Measurements from ENCODE around the gene ITPR3. TPM values are rescaled to one million over a fixed set of nuclear protein-coding genes. Genes with fewer than 3 reads are reported as not detected.

Gene ITPR3
- total RNA-seq, 1 experiment from 2014 or later: 103 TPM

GRCh38 chr6:33683576-33684427, 62.7 kb downstream of the ITPR3 start:
- POLR2A ChIA-PET: no interaction called here

GRCh38 chr6:33684428-33684896, 63.3 kb downstream of the ITPR3 start:
- CTCF ChIA-PET: no interaction called here

More at GRCh38 chr6:33683576-33684427, 62.7 kb downstream of the ITPR3 start:
- DNase-seq (ENCODE audit: low read depth, low spot score) (no peak), ATAC-seq (no peak)
- TF ChIP-seq YY1 (IDR thresholded peaks at IDR 0.05; ENCODE audit: extremely low read depth, insufficient replicate concordance, low read depth, low read length) (no peak), CEBPB (IDR thresholded peaks at IDR 0.05; ENCODE audit: low read depth) (no peak), SRF (IDR thresholded peaks at IDR 0.05; ENCODE audit: low read depth) (no peak), SP1 (IDR thresholded peaks at IDR 0.05; ENCODE audit: low read depth) (no peak), CBX3 (IDR thresholded peaks at IDR 0.05; ENCODE audit: low read depth) (no peak), SIN3A (IDR thresholded peaks at IDR 0.05; ENCODE audit: low read depth) (no peak), JUND (IDR thresholded peaks at IDR 0.05) (no peak)
- H3K27me3 ChIP-seq (ENCODE audit: insufficient read depth, low read length): no peaks in the 10 kb centered on the region
- no peak overlapping the region for H3K9ac ChIP-seq (ENCODE audit: low read length)
- H3K4me3 ChIP-seq (replicated peaks in 1 of 2; ENCODE audit: low read depth in 1 of 2, low read length in 2 of 2): no peak overlapping the region
- BruUV-seq (replicated peaks): no TSS peak
- CTCF ChIA-PET: no interaction called here
- no peaks in the 10 kb centered on the region for H3K9me3 ChIP-seq (ENCODE audit: control insufficient read depth in 1 of 2, insufficient read depth in 1 of 2, low read depth in 1 of 2, low read length in 2 of 2)
- H3K4me1 ChIP-seq (ENCODE audit: control insufficient read depth in 1 of 2, insufficient read depth in 2 of 2, low read length in 2 of 2): no peaks in the 10 kb centered on the region
- intact Hi-C loops (cut with micrococcal nuclease): no loop called here
- no peak overlapping the region for H3K27ac ChIP-seq (ENCODE audit: low read depth, low read length)
- no peaks in the 10 kb centered on the region for H3K79me2 ChIP-seq (ENCODE audit: insufficient read depth, low read length)
- H4K20me1 ChIP-seq (ENCODE audit: insufficient read depth): no peaks in the 10 kb centered on the region
- H3K9me2 ChIP-seq (ENCODE audit: insufficient read depth): no peaks in the 10 kb centered on the region
- no peak overlapping the region for H2AFZ ChIP-seq (ENCODE audit: low read depth, low read length, poor library complexity, severe bottlenecking)
- RAD21 ChIA-PET (ENCODE audit: low non-redundant PET in 1 of 2, low total read pairs in 2 of 2, uncharacterized antibody in 2 of 2, unreplicated experiment in 2 of 2): no interaction called here
- H3K4me2 ChIP-seq (ENCODE audit: low read length): no peak overlapping the region
- H3K36me3 ChIP-seq (ENCODE audit: control insufficient read depth in 1 of 2, insufficient read depth in 2 of 2, low read length in 2 of 2): peaks cover 18 to 63% of the 10 kb centered on the region in 2 experiments

More at GRCh38 chr6:33684428-33684896, 63.3 kb downstream of the ITPR3 start:
- Histone ChIP-seq H3K79me2 (ENCODE audit: insufficient read depth, low read length) (no peaks in the 10 kb centered on the region), H4K20me1 (ENCODE audit: insufficient read depth) (no peaks in the 10 kb centered on the region), H2AFZ (ENCODE audit: low read depth, low read length, poor library complexity, severe bottlenecking) (no peak overlapping the region), H3K9ac (ENCODE audit: low read length) (no peak overlapping the region), H3K4me2 (ENCODE audit: low read length) (no peak overlapping the region), H3K36me3 (ENCODE audit: control insufficient read depth in 1 of 2, insufficient read depth in 2 of 2, low read length in 2 of 2) (peaks cover 14 to 65% of the 10 kb centered on the region in 2 experiments), H3K4me1 (ENCODE audit: control insufficient read depth in 1 of 2, insufficient read depth in 2 of 2, low read length in 2 of 2) (no peaks in the 10 kb centered on the region), H3K27me3 (ENCODE audit: insufficient read depth, low read length) (no peaks in the 10 kb centered on the region), H3K9me3 (ENCODE audit: control insufficient read depth in 1 of 2, insufficient read depth in 1 of 2, low read depth in 1 of 2, low read length in 2 of 2) (no peaks in the 10 kb centered on the region), H3K9me2 (ENCODE audit: insufficient read depth) (no peaks in the 10 kb centered on the region), H3K4me3 (replicated peaks in 1 of 2; ENCODE audit: low read depth in 1 of 2, low read length in 2 of 2) (no peak overlapping the region), H3K27ac (ENCODE audit: low read depth, low read length) (no peak overlapping the region)
- intact Hi-C loops (cut with micrococcal nuclease): no loop called here
- no TSS peak for BruUV-seq (replicated peaks)
- ChIA-PET RAD21 (ENCODE audit: low non-redundant PET in 1 of 2, low total read pairs in 2 of 2, uncharacterized antibody in 2 of 2, unreplicated experiment in 2 of 2) (no interaction called here), POLR2A (no interaction called here)
- TF ChIP-seq ELF1 (IDR thresholded peaks at IDR 0.05; ENCODE audit: borderline replicate concordance, low read depth): no peak
- no peak for TF ChIP-seq ZBTB33 (IDR thresholded peaks at IDR 0.05; ENCODE audit: extremely low read depth, insufficient replicate concordance, low read length)
- DNase-seq (ENCODE audit: low read depth, low spot score) (no peak), ATAC-seq (no peak)
